IMR-90 (cell line): Measurements from ENCODE around the gene SCLY. TPM values are rescaled to one million over a fixed set of nuclear protein-coding genes. Genes with fewer than 3 reads are reported as not detected.

Experiments used
- ATAC-seq: fragments of 200-7000 bp; cut with Tn5 transposase; 2 replicates; pipeline ENCODE4 v1.9.1; 2020; ENCODE audit warnings: low read depth, mild to moderate bottlenecking, moderate library complexity
- BruUV-seq: library from RNA; stranded (reverse); fragments of 400-500 nt; replicated peaks from 2 replicates; lab custom pipeline; 2021; lab: Mats Ljungman, UMichigan
- CTCF ChIA-PET: fragments of 300-600 bp; formaldehyde crosslinking; extraction: SDS; loops from one replicate; lab custom pipeline; 2021; ENCODE audit warnings: antibody characterized with exemption; lab: Yijun Ruan, JAX
- POLR2A ChIA-PET: fragments of 300-600 bp; sonication (Branson Sonifier 250); formaldehyde crosslinking; loops from one replicate; lab custom pipeline; 2022; ENCODE audit warnings: antibody characterized with exemption; ENCODE audit not compliant: unreplicated experiment; lab: Charles Lee
- DNase-seq: peaks from one replicate; pipeline ENCODE4 v3.0.0; 2013
- H2AFZ ChIP-seq: replicated peaks from 2 replicates; pipeline ENCODE3; 2013; ENCODE audit warnings: low read length, mild to moderate bottlenecking; ENCODE audit not compliant: poor library complexity
- H2AK5ac ChIP-seq: 2 replicates; pipeline ENCODE4 v1.6.1; 2013; ENCODE audit warnings: low read depth, low read length, inconsistent platforms
- H2AK9ac ChIP-seq: replicated peaks from 2 replicates; pipeline ENCODE3; 2013; ENCODE audit warnings: mild to moderate bottlenecking, low read depth, low read length, moderate library complexity; ENCODE audit not compliant: poor library complexity
- H2BK120ac ChIP-seq: 2 replicates; pipeline ENCODE4 v1.6.1; 2013; ENCODE audit warnings: low read depth, low read length, inconsistent platforms
- H2BK15ac ChIP-seq: 3 replicates; pipeline ENCODE4 v1.6.1; 2013; ENCODE audit warnings: low read depth, low read length, inconsistent platforms
- H2BK20ac ChIP-seq: 2 replicates; pipeline ENCODE4 v1.6.1; 2013; ENCODE audit warnings: low read depth, mild to moderate bottlenecking, inconsistent platforms, low read length, moderate library complexity
- H2BK5ac ChIP-seq: 2 replicates; pipeline ENCODE4 v1.6.1; 2013; ENCODE audit warnings: mild to moderate bottlenecking, low read depth, low read length, inconsistent platforms; ENCODE audit not compliant: poor library complexity, severe bottlenecking
- H3K14ac ChIP-seq: replicated peaks from 2 replicates; pipeline ENCODE4 v1.6.1; 2013; ENCODE audit warnings: low read depth, low read length, inconsistent platforms
- H3K18ac ChIP-seq: 2 replicates; pipeline ENCODE4 v1.6.1; 2013; ENCODE audit warnings: low read depth, low read length, control low read depth
- H3K23ac ChIP-seq: 2 replicates; pipeline ENCODE4 v1.6.1; 2013; ENCODE audit warnings: low read depth, low read length, inconsistent platforms
- H3K27ac ChIP-seq: 2 replicates; pipeline ENCODE4 v1.5.1; 2013; ENCODE audit warnings: mild to moderate bottlenecking, control low read depth, low read length; ENCODE audit not compliant: insufficient read depth
- H3K27me3 ChIP-seq: 2 replicates; pipeline ENCODE4 v1.6.1; 2013; ENCODE audit warnings: low read length; ENCODE audit not compliant: control insufficient read depth, insufficient read depth
- H3K36me3 ChIP-seq: 2 replicates; pipeline ENCODE4 v1.6.1; 2013; ENCODE audit warnings: low read length, mixed read lengths; ENCODE audit not compliant: control insufficient read depth, insufficient read depth
- H3K4ac ChIP-seq: 2 replicates; pipeline ENCODE4 v1.6.1; 2013; ENCODE audit warnings: low read depth, low read length, inconsistent platforms
- H3K4me1 ChIP-seq: 2 replicates; pipeline ENCODE4 v1.6.1; 2013; ENCODE audit warnings: low read length, mixed read lengths; ENCODE audit not compliant: control insufficient read depth, insufficient read depth
- H3K4me2 ChIP-seq: 2 replicates; pipeline ENCODE4 v1.6.1; 2013; ENCODE audit warnings: low read depth, mild to moderate bottlenecking, control low read depth, low read length, moderate library complexity
- H3K4me3 ChIP-seq: 2 replicates; pipeline ENCODE4 v1.5.1; 2013; ENCODE audit warnings: low read depth, mild to moderate bottlenecking, control low read depth, low read length, moderate library complexity; ENCODE audit not compliant: insufficient read depth
- H3K56ac ChIP-seq: 2 replicates; pipeline ENCODE4 v1.6.1; 2013; ENCODE audit warnings: low read length, inconsistent platforms; ENCODE audit not compliant: insufficient read depth; ENCODE audit errors: extremely low read depth
- H3K79me1 ChIP-seq, 2 experiments: 2 replicates each; pipeline ENCODE4 v1.6.1; 2013; ENCODE audit warnings: low read length in 2 of 2, inconsistent platforms in 1 of 2, low read depth in 1 of 2
- H3K9ac ChIP-seq: 2 replicates; pipeline ENCODE4 v1.6.1; 2013; ENCODE audit warnings: low read depth, low read length, control low read depth
- H3K9me1 ChIP-seq: 2 replicates; pipeline ENCODE4 v1.6.1; 2013; ENCODE audit warnings: low read length, inconsistent platforms; ENCODE audit not compliant: insufficient read depth
- H3K9me3 ChIP-seq: 2 replicates; pipeline ENCODE4 v1.6.1; 2013; ENCODE audit warnings: low read length; ENCODE audit not compliant: control insufficient read depth, insufficient read depth
- H4K20me1 ChIP-seq: 2 replicates; pipeline ENCODE4 v1.6.1; 2013; ENCODE audit warnings: low read length, inconsistent platforms; ENCODE audit not compliant: insufficient read depth
- H4K5ac ChIP-seq: 2 replicates; pipeline ENCODE4 v1.6.1; 2013; ENCODE audit warnings: mild to moderate bottlenecking, low read depth, low read length, control low read depth
- H4K8ac ChIP-seq, 2 experiments: 2 replicates each; pipeline ENCODE4 v1.6.1; 2013; ENCODE audit warnings: low read depth in 2 of 2, low read length in 2 of 2, control low read depth in 1 of 2, inconsistent platforms in 1 of 2
- H4K91ac ChIP-seq: 2 replicates; pipeline ENCODE4 v1.6.1; 2013; ENCODE audit warnings: low read depth, low read length, inconsistent platforms; ENCODE audit not compliant: insufficient read depth
- NFE2L2 ChIP-seq: fragments of 150-350 bp; IDR thresholded peaks from 2 replicates; pipeline ENCODE4 v1.6.1; 2016; ENCODE audit warnings: low read depth, mild to moderate bottlenecking, low read length
- POLR2A ChIP-seq: IDR thresholded peaks from 2 replicates; pipeline ENCODE4 v1.6.1; 2012; ENCODE audit warnings: mild to moderate bottlenecking, low read depth, low read length
- SMC3 ChIP-seq: fragments of 150-350 bp; IDR thresholded peaks from 2 replicates; pipeline ENCODE4 v1.6.1; 2016; ENCODE audit warnings: low read depth, mild to moderate bottlenecking, antibody characterized with exemption, low read length, moderate library complexity
- WGBS, 2 experiments: methylation state at CpG; one replicate each; pipeline versions ENCODE4 v1.1.5 to v1.1.7; 2013; ENCODE audit warnings: missing lambda C conversion rate in 2 of 2; ENCODE audit not compliant: insufficient read length in 1 of 2; ENCODE audit errors: extremely low coverage in 2 of 2; 5-methylcytosine and 5-hydroxymethylcytosine counted together
- dilution Hi-C: fragments of 300-500 bp; cut with HindIII; formaldehyde crosslinking; loops from one replicate; pipeline ENCODE4 v1.14.3; 2018; ENCODE audit warnings: low sequenced_read_pairs; ENCODE audit not compliant: unreplicated experiment
- in situ Hi-C: fragments of 300-500 bp; cut with MboI; formaldehyde crosslinking; loops from 3 replicates; pipeline ENCODE4 v1.14.3; 2019; ENCODE audit warnings: low sequenced_read_pairs, inconsistent platforms, mixed read lengths
- intact Hi-C: fragments of 100-400 bp; cut with micrococcal nuclease; formaldehyde crosslinking; loops from 2 replicates; pipeline ENCODE4 v1.10.0; 2022
- polyA plus RNA-seq, 3 experiments: library from polyadenylated mRNA; depleted of rRNA; stranded (reverse); fragments of >200 nt; gene quantifications; 2 replicates each; pipeline ENCODE4 v1.2.3, GENCODE V29; 2012; ENCODE audit warnings: low replicate concordance in 1 of 3
- total RNA-seq: library from RNA; depleted of rRNA; stranded (reverse); fragments of >200 nt; gene quantifications from 2 replicates; pipeline ENCODE4 v1.2.3, GENCODE V29; 2012
- TF ChIP-seq, protein P1 (sequence below): fragments of 150-350 bp; IDR thresholded peaks from 2 replicates; pipeline ENCODE4 v1.6.1; 2017; ENCODE audit warnings: mild to moderate bottlenecking, antibody characterized with exemption, low read length, low read depth

Gene SCLY
- total and polyA plus RNA-seq, 2 of the 4 experiments (the other 2 are of a cell fraction) = 8.6 to 10.5 TPM

DNA sequence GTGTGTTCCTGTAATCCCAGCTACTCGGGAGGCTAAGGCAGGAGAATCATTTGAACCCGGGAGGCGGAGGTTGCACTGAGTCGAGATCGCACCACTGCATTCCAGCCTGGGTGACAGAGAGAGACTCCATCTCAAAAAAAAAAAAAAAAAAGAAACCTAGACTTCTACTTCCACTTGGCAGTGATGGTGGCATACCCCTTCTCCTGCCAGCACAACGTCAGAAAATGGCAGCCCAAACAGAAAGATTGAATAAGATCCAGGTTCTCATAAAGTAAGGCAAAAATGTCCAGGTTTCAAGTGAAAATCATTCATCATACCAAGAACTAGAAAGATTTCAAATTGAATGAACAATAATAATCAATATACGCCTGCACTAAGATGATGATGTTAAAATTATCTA lies 24.0 kb downstream of the SCLY start:
- WGBS, 2 experiments = 90% methylated on average over 2 of the region's 7 CpGs; no CpG with 5 or more reads in 1 of the 2 experiments
- H3K36me3 ChIP-seq = peaks cover 31% of the 10 kb centered on the region
- H3K23ac ChIP-seq = no peak overlapping the region
- no peaks in the 10 kb centered on the region for H3K4me1 ChIP-seq
- in situ Hi-C loops = no loop called here
- H3K4me3 ChIP-seq = no peak overlapping the region
- no peak overlapping the region for H3K18ac ChIP-seq
- no peak overlapping the region for H3K4ac ChIP-seq
- no peak overlapping the region for H2AK9ac ChIP-seq
- intact Hi-C loops = no loop called here
- H3K4me2 ChIP-seq = no peak overlapping the region
- H3K27me3 ChIP-seq = no peaks in the 10 kb centered on the region
- H2AK5ac ChIP-seq = no peak overlapping the region
- BruUV-seq = no TSS peak
- H3K9ac ChIP-seq = no peak overlapping the region
- H2BK5ac ChIP-seq = no peak overlapping the region
- H3K56ac ChIP-seq = no peak overlapping the region
- H3K14ac ChIP-seq = no peak overlapping the region
- H4K20me1 ChIP-seq = no peaks in the 10 kb centered on the region; the same call in 1 of the 2 replicates
- DNase-seq (no peak), ATAC-seq (no peak)
- dilution Hi-C loops = no loop called here
- no peak overlapping the region for H4K8ac ChIP-seq
- H4K91ac ChIP-seq = no peak overlapping the region
- no peak overlapping the region for H2BK15ac ChIP-seq
- CTCF ChIA-PET = no interaction called here
- no peak overlapping the region for H2AFZ ChIP-seq
- peaks cover 3% of the 10 kb centered on the region; the same call in 1 of the 2 replicates for H3K9me3 ChIP-seq
- POLR2A ChIA-PET = no interaction called here
- TF ChIP-seq SMC3 = no peak
- TF ChIP-seq NFE2L2 = no peak
- no peak for TF ChIP-seq POLR2A
- TF ChIP-seq, protein P1, sequence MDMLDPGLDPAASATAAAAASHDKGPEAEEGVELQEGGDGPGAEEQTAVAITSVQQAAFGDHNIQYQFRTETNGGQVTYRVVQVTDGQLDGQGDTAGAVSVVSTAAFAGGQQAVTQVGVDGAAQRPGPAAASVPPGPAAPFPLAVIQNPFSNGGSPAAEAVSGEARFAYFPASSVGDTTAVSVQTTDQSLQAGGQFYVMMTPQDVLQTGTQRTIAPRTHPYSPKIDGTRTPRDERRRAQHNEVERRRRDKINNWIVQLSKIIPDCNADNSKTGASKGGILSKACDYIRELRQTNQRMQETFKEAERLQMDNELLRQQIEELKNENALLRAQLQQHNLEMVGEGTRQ = no peak
- no peak overlapping the region for H4K5ac ChIP-seq
- no peak overlapping the region for H2BK120ac ChIP-seq
- peaks cover 3% of the 10 kb centered on the region for H3K9me1 ChIP-seq
- no peak overlapping the region for H2BK20ac ChIP-seq
- H3K79me1 ChIP-seq = no peaks in the 10 kb centered on the region
- no peak overlapping the region for H3K27ac ChIP-seq
